Measurements from ENCODE around the gene TMUB2.

TMUB2 gene

GRCh38 chr17:44191941-44192496, 5.2 kb downstream of the TMUB2 start:
- Histone ChIP-seq H3K4me2 (ENCODE audit: low read depth, low read length, poor library complexity, severe bottlenecking) (no peak overlapping the region), H3F3A (ENCODE audit: insufficient read depth) (peaks cover 5% of the 10 kb centered on the region; the same call in 1 of the 2 replicates), H3K9ac (ENCODE audit: low read length) (no peak overlapping the region), H2AFZ (ENCODE audit: low read depth, low read length, severe bottlenecking) (no peak overlapping the region), H3K79me2 (ENCODE audit: insufficient read depth, low read length) (peaks cover 15% of the 10 kb centered on the region), H3K36me3 (ENCODE audit: low read length) (0 out of 2 replicates have a peak, but pooled peaks cover 3% of the 10 kb centered on the region), H3K27me3 (ENCODE audit: low read length) (no peaks in the 10 kb centered on the region), H3K9me3 (ENCODE audit: insufficient read depth, low read length) (no peaks in the 10 kb centered on the region), H3K9me2 (replicated peaks; ENCODE audit: insufficient read depth, low read length) (no peaks in the 10 kb centered on the region), H3K4me3 (ENCODE audit: insufficient read depth, low read length, poor library complexity, severe bottlenecking) (no peak overlapping the region), H3K27ac (ENCODE audit: low read depth, low read length) (no peak overlapping the region), H4K20me1 (ENCODE audit: low read depth, low read length) (no peaks in the 10 kb centered on the region)
- TF ChIP-seq EZH2phosphoT487 (conservative IDR thresholded peaks at IDR 0.05; ENCODE audit: low read length) (no peak), CTCF (IDR thresholded peaks at IDR 0.05; ENCODE audit: insufficient read depth, low read length, poor library complexity, severe bottlenecking) (no peak)

GRCh38 chr17:44192750-44193149, 6.0 kb downstream of the TMUB2 start:
- Histone ChIP-seq H3K4me3 (ENCODE audit: insufficient read depth, low read length, poor library complexity, severe bottlenecking) (no peak overlapping the region), H3K4me2 (ENCODE audit: low read depth, low read length, poor library complexity, severe bottlenecking) (no peak overlapping the region), H3K27me3 (ENCODE audit: low read length) (no peaks in the 10 kb centered on the region), H4K20me1 (ENCODE audit: low read depth, low read length) (no peaks in the 10 kb centered on the region), H3F3A (ENCODE audit: insufficient read depth) (peaks cover 5% of the 10 kb centered on the region; the same call in 1 of the 2 replicates), H3K79me2 (ENCODE audit: insufficient read depth, low read length) (peaks cover 15% of the 10 kb centered on the region), H2AFZ (ENCODE audit: low read depth, low read length, severe bottlenecking) (no peak overlapping the region), H3K9ac (ENCODE audit: low read length) (no peak overlapping the region), H3K27ac (ENCODE audit: low read depth, low read length) (no peak overlapping the region), H3K9me3 (ENCODE audit: insufficient read depth, low read length) (no peaks in the 10 kb centered on the region), H3K9me2 (replicated peaks; ENCODE audit: insufficient read depth, low read length) (no peaks in the 10 kb centered on the region), H3K36me3 (ENCODE audit: low read length) (0 out of 2 replicates have a peak, but pooled peaks cover 3% of the 10 kb centered on the region)
- TF ChIP-seq EZH2phosphoT487 (conservative IDR thresholded peaks at IDR 0.05; ENCODE audit: low read length) (no peak), CTCF (IDR thresholded peaks at IDR 0.05; ENCODE audit: insufficient read depth, low read length, poor library complexity, severe bottlenecking) (no peak)

GRCh38 chr17:44193326-44194084, 6.7 kb downstream of the TMUB2 start:
- Histone ChIP-seq H3K27me3 (ENCODE audit: low read length) (no peaks in the 10 kb centered on the region), H3K4me2 (ENCODE audit: low read depth, low read length, poor library complexity, severe bottlenecking) (no peak overlapping the region), H3K4me3 (ENCODE audit: insufficient read depth, low read length, poor library complexity, severe bottlenecking) (no peak overlapping the region), H3K79me2 (ENCODE audit: insufficient read depth, low read length) (peaks cover 15% of the 10 kb centered on the region), H2AFZ (ENCODE audit: low read depth, low read length, severe bottlenecking) (no peak overlapping the region), H3K9me3 (ENCODE audit: insufficient read depth, low read length) (no peaks in the 10 kb centered on the region), H3K27ac (ENCODE audit: low read depth, low read length) (no peak overlapping the region), H3F3A (ENCODE audit: insufficient read depth) (peaks cover 5% of the 10 kb centered on the region; the same call in 1 of the 2 replicates), H4K20me1 (ENCODE audit: low read depth, low read length) (no peaks in the 10 kb centered on the region), H3K36me3 (ENCODE audit: low read length) (0 out of 2 replicates have a peak, but pooled peaks cover 3% of the 10 kb centered on the region), H3K9me2 (replicated peaks; ENCODE audit: insufficient read depth, low read length) (no peaks in the 10 kb centered on the region), H3K9ac (ENCODE audit: low read length) (no peak overlapping the region)
- TF ChIP-seq CTCF (IDR thresholded peaks at IDR 0.05; ENCODE audit: insufficient read depth, low read length, poor library complexity, severe bottlenecking): no peak
- TF ChIP-seq EZH2phosphoT487 (conservative IDR thresholded peaks at IDR 0.05; ENCODE audit: low read length): no peak

Data from SU-DHL-6 (cell line).